Nephron (organoid): ENCODE results near the gene ATG4B.
A peak's percentile ranks its signal among the peaks of the same experiment; 100 is the strongest.
"Not testable (repeated sequence)": the region's sequence is repeated elsewhere in the genome, so short reads cannot be mapped to it uniquely, and the experiment has no call there.

Source experiments
- H3K27ac Mint-ChIP-seq, 3 experiments: 2 replicates each; pipeline ENCODE4 v1.8.0; 2020; ENCODE audit warnings: mixed read lengths in 3 of 3, mild to moderate bottlenecking in 2 of 3, moderate library complexity in 1 of 3
- H3K27me3 Mint-ChIP-seq: 2 replicates; pipeline ENCODE4 v1.8.0; 2021; ENCODE audit warnings: low read depth, mild to moderate bottlenecking, moderate library complexity, mixed read lengths
- H3K36me3 Mint-ChIP-seq: 2 replicates; pipeline ENCODE4 v1.8.0; 2020; ENCODE audit warnings: low read depth, mixed read lengths
- H3K4me1 Mint-ChIP-seq: 2 replicates; pipeline ENCODE4 v1.8.0; 2020; ENCODE audit warnings: mixed read lengths
- H3K4me3 Mint-ChIP-seq, 3 experiments: 2 replicates each; pipeline ENCODE4 v1.8.0; 2020; ENCODE audit warnings: mild to moderate bottlenecking in 3 of 3, mixed read lengths in 3 of 3, moderate library complexity in 2 of 3
- H3K9me3 Mint-ChIP-seq: 2 replicates; pipeline ENCODE4 v1.8.0; 2020; ENCODE audit warnings: mixed read lengths
- TF ChIP-seq, protein P1 (sequence below), 3 experiments: fragments of 200-600 bp; sonication (generic); IDR thresholded peaks; one replicate each; pipeline ENCODE4 v1.5.0; 2021; ENCODE audit warnings: antibody characterized with exemption in 3 of 3; ENCODE audit not compliant: unreplicated experiment in 3 of 3

ATG4B gene

GRCh38 chr2:241637018-241637794, at the start of gene ATG4B, which contains the start of gene THAP4:
Gene ATG4B (plus strand): TSS chr2:241637693. CDS start chr2:241637715, 22 bp downstream.
Gene THAP4 (minus strand): TSS chr2:241637158. CDS start chr2:241637017, 141 bp downstream.
- peaks cover 53% of the 10 kb centered on the region for H3K4me1 Mint-ChIP-seq
- H3K4me3 Mint-ChIP-seq = peak within 1 kb of the TSS; percentile 88 to 97 (median 96)
- peaks cover 27% of the 10 kb centered on the region for H3K36me3 Mint-ChIP-seq
- no peaks in the 10 kb centered on the region for H3K27me3 Mint-ChIP-seq
- no peaks in the 10 kb centered on the region for H3K9me3 Mint-ChIP-seq
- TF ChIP-seq, protein P1, sequence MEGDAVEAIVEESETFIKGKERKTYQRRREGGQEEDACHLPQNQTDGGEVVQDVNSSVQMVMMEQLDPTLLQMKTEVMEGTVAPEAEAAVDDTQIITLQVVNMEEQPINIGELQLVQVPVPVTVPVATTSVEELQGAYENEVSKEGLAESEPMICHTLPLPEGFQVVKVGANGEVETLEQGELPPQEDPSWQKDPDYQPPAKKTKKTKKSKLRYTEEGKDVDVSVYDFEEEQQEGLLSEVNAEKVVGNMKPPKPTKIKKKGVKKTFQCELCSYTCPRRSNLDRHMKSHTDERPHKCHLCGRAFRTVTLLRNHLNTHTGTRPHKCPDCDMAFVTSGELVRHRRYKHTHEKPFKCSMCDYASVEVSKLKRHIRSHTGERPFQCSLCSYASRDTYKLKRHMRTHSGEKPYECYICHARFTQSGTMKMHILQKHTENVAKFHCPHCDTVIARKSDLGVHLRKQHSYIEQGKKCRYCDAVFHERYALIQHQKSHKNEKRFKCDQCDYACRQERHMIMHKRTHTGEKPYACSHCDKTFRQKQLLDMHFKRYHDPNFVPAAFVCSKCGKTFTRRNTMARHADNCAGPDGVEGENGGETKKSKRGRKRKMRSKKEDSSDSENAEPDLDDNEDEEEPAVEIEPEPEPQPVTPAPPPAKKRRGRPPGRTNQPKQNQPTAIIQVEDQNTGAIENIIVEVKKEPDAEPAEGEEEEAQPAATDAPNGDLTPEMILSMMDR (IDR thresholded peaks at IDR 0.05; ENCODE audit: unreplicated experiment in 3 of 3) = no peak
- H3K27ac Mint-ChIP-seq = peak within 1 kb of the TSS; percentile 87 to 95 (median 92)

DNA sequence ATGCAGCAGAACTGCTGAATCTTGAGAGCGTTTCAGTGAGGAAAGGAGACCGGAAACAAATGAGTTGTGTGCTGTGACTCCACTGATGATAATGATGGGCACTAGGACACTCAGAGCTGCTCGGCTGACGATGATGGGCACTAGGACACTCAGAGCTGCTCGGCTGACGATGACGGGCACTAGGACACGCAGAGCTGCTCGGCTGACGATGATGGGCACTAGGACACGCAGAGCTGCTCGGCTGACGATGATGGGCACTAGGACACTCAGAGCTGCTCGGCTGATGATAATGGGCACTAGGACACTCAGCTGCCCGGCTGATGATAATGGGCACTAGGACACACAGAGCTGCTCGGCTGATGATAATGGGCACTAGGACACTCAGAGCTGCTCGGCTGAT, 47.6 kb upstream of the ATG4B start:
- peaks cover 14% of the 10 kb centered on the region for H3K36me3 Mint-ChIP-seq
- H3K4me1 Mint-ChIP-seq, H3K4me3 Mint-ChIP-seq, H3K27ac Mint-ChIP-seq, H3K27me3 Mint-ChIP-seq, H3K9me3 Mint-ChIP-seq: not testable (repeated sequence)

GRCh38 chr2:241590496-241591455, 46.7 kb upstream of the ATG4B start:
- not testable (repeated sequence) for H3K27ac Mint-ChIP-seq, H3K9me3 Mint-ChIP-seq, H3K4me3 Mint-ChIP-seq, H3K4me1 Mint-ChIP-seq, H3K27me3 Mint-ChIP-seq
- H3K36me3 Mint-ChIP-seq = peaks cover 14% of the 10 kb centered on the region

DNA sequence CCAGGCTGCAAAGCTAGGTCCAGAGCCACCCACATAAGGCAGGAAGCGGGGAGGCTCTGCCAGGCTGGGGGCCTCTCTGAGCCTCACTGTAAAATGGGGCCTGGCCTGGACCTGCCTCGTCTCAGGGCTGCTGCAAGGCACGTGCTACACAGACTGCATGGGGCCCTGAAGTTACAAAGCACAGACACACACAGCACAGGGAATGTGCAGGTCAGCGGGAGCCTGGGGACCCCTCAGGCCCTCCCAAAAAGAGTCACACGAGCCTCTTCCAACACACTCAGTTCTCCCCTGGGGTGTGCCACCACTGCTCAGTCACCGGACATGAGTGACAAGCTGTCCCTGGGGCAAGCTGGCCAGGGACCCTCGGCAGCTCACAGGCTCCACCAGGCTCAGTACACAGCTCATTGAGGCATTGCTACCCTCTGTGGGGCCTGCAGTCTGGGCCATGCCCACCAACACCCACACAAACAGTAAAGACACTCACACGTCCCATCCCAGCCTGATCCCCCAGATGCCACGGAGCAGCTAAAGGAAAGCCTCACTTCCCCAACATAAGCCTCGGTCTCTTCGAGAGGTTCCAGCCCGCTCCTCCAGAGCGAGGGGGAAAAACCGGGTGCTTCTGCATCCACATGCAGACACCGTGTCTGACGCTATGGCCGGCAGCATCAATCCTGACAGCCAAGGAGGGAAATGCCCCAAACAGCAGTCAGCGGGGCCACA, 45.2 kb upstream of the ATG4B start:
- no peak overlapping the region for H3K27ac Mint-ChIP-seq
- H3K9me3 Mint-ChIP-seq = no peaks in the 10 kb centered on the region
- no peaks in the 10 kb centered on the region for H3K4me1 Mint-ChIP-seq
- TF ChIP-seq, protein P1 (IDR thresholded peaks at IDR 0.05; ENCODE audit: unreplicated experiment in 3 of 3) = no peak
- no peak overlapping the region for H3K4me3 Mint-ChIP-seq
- H3K27me3 Mint-ChIP-seq = no peaks in the 10 kb centered on the region
- H3K36me3 Mint-ChIP-seq = peaks cover 15% of the 10 kb centered on the region

GRCh38 chr2:241593271-241593670, 44.2 kb upstream of the ATG4B start:
- peaks cover 25% of the 10 kb centered on the region for H3K36me3 Mint-ChIP-seq
- no peaks in the 10 kb centered on the region for H3K9me3 Mint-ChIP-seq
- H3K4me1 Mint-ChIP-seq = peaks cover 6% of the 10 kb centered on the region
- H3K4me3 Mint-ChIP-seq = no peak overlapping the region
- H3K27me3 Mint-ChIP-seq = no peaks in the 10 kb centered on the region
- TF ChIP-seq, protein P1 (IDR thresholded peaks at IDR 0.05; ENCODE audit: unreplicated experiment in 3 of 3) = no peak
- no peak overlapping the region for H3K27ac Mint-ChIP-seq

DNA sequence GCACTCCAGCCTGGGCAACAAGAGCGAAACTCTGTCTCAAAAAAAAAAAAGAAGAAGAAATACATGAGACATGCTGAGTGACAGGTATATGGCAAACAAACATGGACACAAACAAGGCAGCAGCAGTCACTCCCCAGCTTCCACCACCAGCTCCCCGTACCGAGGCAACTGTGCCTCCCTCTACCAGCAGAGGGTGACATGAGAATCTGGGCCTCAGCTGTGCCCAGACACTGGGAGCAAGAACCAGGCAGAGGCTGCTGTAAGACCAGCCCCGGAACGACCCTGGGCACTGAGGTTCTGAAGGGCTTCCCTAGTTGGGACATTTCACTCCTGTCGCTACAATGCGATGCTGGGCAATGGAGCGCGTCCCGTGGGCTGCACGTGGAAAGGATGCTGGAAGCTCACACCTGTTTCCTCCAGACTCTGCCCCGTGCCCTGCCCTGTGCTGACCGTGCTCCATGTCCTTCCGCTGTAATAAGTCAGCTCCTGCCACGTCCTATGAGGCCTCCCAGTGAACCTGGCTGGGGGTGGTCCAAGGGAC, 41.8 kb upstream of the ATG4B start:
- Mint-ChIP-seq H3K4me1 (peaks cover 6% of the 10 kb centered on the region), H3K36me3 (peaks cover 43% of the 10 kb centered on the region), H3K27me3 (no peaks in the 10 kb centered on the region), H3K27ac (no peak overlapping the region), H3K4me3 (no peak overlapping the region), H3K9me3 (no peaks in the 10 kb centered on the region)
- TF ChIP-seq, protein P1 (IDR thresholded peaks at IDR 0.05; ENCODE audit: unreplicated experiment in 3 of 3) = peak; percentile 20 to 39 (median 23)
